Skin epidermis (tissue), 12 donors: ENCODE data around the gene CIBAR2.
A peak's percentile ranks its signal among the peaks of the same experiment; 100 is the strongest.

Source experiments
- H3K27ac ChIP-seq, 21 experiments: fragments of 200-600 bp; sonication (generic) in 11 of 21; one replicate each; pipeline ENCODE4 v1.5.0; 2020; ENCODE audit warnings: mild to moderate bottlenecking in 3 of 21, inconsistent platforms in 2 of 21, moderate library complexity in 2 of 21
- H3K4me3 ChIP-seq, 7 experiments: fragments of 200-600 bp; sonication (generic) in 2 of 7; one replicate each; pipeline ENCODE4 v1.5.0; 2020; ENCODE audit warnings: inconsistent platforms in 2 of 7, mild to moderate bottlenecking in 2 of 7, moderate library complexity in 1 of 7

Gene CIBAR2

DNA sequence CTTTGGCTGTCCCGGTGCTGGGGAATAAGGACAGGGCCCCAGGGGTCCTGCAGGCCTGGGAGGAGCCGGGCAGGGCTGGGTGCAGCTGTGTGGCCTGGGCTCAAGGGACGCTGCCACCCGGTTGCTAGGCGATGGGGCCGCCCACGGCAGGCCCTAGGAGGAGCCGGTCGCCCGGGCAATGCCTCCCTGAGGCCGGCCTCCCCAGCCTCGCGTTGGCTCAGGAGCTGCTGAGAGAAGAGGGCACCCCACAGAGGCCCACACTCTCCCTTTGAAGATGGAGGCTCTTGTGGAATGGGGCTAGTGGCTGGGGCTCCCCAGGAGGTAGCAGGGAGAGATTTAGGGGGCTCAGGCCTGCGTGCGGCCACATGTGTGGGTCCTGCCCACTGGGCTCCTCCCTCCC is at the start of gene CIBAR2:
CIBAR2 (minus strand) TSS at position 109 of the 400 bp plus-strand sequence. CDS start 120 bp downstream, outside the sequence.
- Histone ChIP-seq H3K27ac (no peak within 1 kb of the TSS), H3K4me3 (no peak within 1 kb of the TSS)

DNA sequence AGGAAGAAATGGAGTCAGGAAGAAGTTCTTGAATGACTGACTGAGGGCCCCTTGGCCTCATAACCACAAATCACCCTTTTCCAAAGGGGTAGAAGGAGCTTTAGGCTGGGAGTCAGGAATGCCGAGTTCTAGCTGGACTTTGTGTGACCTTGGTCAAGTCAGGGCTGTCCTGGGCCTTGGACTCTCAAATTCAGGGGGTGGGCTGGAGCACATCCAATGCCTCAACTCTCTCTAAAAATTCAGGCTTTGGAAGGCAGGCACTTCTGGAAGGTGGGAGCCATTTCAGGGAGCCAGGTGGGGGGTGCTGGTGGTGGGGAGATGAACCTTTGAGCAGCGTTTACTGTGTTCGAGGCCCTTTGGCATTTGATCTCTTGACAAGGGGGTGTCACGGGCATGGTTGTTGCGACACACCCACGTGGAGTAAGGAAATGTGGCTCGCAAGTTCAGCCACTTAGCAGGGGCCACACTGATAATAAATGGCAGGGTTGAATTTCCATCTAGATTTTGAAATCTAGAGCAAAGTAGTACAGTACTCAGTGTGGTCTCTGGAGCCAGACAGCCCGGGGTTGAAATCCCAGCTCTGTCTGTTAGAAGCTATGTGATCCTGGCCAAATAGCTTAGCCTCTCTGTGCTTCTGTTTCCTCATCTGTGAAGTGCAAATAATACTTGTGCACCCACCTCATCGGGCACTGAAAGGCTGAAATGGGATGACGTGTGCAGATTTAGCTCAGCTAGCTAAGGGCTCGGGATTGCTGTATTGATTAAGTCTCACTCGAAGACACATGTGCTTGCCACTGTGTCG is 47.1 kb upstream of the CIBAR2 start:
- Histone ChIP-seq H3K4me3 (no peak overlapping the region), H3K27ac (peak overlapping the region in 1 of 21 experiments; percentile 8)

DNA sequence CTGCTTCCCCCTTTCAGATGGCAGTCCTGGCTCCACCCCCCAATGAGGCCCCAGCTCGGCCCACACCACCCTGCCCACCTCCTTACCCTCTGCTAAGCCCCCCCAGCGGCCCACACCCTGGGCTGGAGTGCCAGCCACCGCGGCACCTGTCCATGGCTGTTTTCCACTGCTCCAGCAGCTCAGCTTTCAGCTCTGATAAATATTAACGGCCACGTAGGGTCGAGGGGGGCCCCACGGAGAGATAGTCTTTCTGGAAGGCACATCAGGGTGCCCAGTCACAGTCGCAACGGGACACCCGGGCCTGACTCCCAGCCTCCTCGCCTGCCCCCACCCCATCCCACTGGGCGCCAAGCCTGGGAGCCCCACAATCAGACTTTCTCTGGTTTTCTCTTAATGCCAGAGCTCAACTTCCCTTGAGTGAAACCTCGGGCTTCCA is 46.5 kb upstream of the CIBAR2 start:
- Histone ChIP-seq H3K27ac (peak overlapping the region in 1 of 21 experiments; percentile 8), H3K4me3 (no peak overlapping the region)

DNA sequence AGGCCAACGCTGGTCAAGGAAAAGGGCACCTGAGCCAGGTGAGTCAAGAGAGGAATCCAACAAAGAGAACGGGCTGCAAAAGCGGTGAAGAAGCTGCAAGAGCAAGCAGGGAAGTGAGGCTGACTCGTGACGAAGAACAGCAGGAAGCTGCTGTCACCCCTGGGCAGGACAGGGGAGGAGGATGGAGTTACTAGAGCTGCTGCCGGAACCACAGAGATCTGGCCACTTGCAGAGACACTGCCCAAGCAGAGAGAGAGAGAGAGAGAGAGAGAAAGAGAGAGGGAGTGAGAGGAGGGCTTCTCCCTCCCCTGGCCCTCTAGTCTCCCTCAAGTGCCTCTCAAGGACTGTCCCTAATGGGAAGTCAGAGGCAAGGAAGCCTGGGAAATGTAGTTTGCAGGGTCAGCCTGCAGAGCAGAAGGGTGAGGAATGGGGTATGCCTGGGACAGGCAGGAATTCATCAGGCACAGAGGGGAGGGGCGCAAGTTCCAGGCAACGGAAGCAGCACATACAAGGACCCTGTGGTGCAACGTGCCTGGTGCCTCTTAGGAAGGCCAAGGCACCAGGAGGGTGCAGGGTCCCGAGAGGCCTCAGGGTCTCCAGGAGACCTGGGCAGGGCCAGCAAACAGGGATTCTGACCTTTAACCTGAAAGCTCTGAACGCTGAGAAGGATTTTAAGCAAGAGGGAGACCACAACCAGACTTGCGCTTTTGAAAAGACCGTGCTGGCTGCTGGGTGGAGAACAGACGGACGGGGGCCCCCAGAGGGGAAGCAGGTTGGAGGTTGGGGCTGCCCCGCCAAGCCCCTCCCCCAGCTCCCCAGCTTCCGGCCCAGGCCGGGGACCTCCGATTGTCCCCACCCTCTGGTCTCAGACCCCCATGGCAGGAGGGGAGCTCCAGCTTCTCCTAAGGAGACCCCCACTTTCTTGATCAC is 45.8 kb upstream of the CIBAR2 start:
- Histone ChIP-seq H3K27ac (peak overlapping the region in 12 of 21 experiments; percentile 3 to 53 (median 16)), H3K4me3 (no peak overlapping the region)

DNA sequence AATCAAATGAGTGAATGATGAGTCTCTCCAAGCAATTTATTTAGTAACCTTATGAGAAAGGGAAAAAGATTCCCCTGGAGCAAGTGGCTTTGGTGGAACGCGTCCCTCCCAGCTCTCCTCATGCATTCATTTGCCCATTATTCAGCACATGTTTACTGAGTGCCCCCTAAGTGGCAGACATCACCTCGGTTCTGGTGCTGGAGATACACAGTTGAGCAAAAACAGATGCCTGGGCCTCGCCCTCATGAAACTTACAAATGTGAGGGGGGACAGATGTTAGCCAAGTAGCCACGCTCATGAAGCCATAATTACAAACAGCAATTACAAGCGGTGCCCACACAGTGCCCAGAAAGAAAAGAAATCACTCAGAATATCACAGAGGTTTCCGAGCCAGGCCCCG is 45.1 kb upstream of the CIBAR2 start:
- Histone ChIP-seq H3K27ac (peak overlapping the region in 9 of 21 experiments; percentile 3 to 53 (median 14)), H3K4me3 (no peak overlapping the region)

DNA sequence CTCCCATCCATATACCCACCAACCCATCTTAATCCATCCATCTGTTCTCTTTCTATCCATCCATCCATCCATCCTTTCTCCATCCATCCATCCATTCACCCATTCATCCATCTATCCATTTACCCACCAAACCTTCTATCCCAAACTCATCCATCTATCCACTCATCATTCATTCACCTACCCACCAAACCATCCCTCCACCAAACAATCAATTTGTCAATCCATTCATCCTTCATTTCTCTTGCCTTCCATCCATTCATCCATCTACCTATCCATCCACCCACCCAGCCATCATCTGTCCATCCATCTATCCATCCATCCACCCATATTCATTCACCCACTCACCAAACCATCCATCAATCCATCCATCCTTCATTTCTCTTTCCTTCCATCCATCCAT is 44.6 kb upstream of the CIBAR2 start:
- Histone ChIP-seq H3K4me3 (no peak overlapping the region), H3K27ac (no peak overlapping the region)

DNA sequence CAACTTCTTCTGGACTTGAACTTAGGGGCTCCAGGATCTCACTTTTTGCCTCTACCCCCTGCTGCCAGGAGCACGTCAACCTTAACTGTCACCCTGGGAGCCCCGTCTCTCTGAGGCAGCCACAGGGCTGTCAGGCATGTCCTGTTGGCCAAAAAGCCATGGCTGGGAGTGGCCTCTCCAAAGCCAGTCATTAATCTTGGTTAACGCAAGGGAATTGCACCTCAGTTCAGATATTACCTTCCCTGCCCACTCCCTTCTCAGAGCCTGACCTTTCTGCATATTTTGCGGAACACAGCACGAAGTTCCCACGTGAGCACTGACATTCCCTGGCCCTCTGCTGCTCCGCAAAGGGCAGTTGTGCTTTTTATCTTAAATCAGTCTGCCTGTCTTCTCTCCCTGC is 44.2 kb upstream of the CIBAR2 start:
- H3K27ac ChIP-seq, result no peak overlapping the region

DNA sequence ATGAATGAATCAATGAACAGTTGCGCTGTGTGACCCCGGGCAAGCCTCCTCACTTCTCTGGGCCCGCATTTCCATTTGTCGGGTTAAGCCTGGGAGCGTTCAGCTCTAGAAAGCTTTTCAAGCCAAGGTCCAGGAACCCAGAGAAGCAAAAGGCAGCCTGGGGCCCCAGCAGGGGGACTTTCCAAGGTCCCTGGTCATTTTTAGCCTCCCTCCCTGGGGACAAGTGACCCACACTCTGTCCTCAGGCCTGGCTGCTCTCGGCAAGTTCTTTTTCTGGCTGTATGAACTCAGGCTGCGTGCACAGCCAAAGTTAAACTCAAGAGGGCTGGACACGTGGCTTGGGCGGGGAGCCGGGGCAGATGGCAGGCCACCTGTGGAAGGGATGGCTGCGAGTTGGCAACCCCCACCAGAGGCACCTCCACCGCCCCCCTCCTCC is 41.4 kb upstream of the CIBAR2 start:
- H3K4me3 ChIP-seq, result no peak overlapping the region
- no peak overlapping the region for H3K27ac ChIP-seq

More for the DNA sequence above, 44.2 kb upstream of the CIBAR2 start:
- no peak overlapping the region for H3K4me3 ChIP-seq

DNA sequence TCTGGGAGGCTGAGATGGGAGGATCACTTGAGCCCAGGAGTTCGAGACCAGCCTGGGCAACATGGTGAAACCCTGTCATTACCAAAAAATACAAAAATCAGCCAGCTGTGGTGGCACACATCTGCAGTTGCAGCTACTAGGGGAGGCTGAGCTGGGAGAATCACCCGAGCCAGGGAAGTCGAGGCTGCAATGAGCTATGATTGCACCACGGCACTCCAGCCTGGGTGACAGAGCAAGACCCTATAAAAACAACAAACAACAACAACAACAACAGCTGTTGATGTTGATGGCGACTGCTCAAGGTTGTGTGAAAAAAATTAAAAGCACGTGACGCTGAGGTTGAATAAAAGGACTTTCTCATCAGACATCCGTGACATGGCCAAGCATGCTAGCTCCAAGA is 40.8 kb upstream of the CIBAR2 start:
- no peak overlapping the region for H3K27ac ChIP-seq
- no peak overlapping the region for H3K4me3 ChIP-seq

DNA sequence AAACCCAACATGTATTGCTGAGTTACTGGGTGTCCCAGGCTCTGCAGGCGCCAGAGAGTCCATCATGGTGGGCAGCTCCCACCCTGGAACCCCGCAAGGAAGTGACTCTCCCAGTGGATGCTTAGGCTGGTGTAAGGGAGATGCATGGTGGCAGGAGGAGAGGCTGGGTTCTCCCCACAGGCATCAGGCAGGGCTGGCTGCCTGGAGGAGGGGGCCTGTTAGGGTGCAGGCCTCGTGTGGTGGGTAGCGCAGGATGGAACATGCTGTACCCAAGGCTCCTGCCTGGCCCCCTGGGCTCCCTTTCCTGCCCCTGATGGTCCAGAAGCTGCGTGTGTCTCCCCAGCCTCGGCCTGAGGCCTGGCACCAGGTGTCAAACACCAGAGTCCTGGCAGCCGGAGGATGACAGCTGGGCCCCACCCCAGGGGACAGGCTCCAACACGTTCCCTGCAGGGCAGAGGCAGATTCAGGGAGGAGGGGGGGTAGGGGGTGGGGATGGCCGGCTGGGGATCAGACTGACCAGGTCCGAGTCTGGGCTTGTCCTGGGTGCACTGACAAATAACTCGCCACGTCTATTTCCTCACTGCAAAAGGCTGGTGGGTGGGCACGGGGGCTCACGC is 40.2 kb upstream of the CIBAR2 start:
- H3K27ac ChIP-seq, result peak overlapping the region in 8 of 21 experiments; percentile 24 to 62 (median 44)
- H3K4me3 ChIP-seq, result no peak overlapping the region

DNA sequence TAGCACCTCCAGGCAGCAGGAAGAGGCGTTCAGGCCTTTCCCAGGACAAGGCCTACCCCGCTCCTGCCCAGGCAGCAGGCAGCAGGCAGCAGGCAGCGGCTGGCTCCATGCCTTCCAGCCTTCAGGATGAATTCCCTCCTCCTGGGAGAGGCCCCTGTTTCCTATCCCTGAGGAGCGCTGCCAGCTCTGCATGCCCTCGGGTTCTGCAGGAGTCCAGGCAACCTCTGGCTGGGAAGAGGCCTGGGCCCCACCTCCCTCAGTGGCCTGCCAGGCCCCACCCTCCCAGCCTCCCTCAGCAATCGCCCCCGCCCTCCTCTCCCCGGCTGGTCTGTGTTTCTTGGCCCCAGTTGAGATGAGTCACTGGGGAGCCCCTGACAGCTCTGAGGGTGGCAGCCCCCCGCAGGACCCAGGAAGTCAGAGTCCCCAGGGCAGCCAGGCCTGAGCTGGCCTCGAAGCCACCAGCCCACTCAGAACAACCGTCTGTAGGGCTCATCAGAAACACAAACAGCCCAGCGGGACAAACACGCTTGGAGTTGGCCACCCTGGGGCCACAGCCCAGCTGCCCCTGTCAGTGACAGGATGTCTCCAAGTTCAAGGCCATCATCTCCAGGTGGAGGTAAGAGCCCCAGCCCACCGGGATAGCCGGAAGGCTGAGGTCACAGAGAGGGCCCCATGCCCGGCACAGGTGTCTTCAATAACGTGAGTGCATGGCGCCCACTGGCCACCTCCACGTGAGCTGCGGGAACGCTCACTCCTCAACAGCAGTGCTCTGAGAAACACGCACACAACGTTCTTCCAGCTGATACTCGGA is 39.5 kb upstream of the CIBAR2 start:
- Histone ChIP-seq H3K4me3 (no peak overlapping the region), H3K27ac (peak overlapping the region in 13 of 21 experiments; percentile 7 to 65 (median 29))

DNA sequence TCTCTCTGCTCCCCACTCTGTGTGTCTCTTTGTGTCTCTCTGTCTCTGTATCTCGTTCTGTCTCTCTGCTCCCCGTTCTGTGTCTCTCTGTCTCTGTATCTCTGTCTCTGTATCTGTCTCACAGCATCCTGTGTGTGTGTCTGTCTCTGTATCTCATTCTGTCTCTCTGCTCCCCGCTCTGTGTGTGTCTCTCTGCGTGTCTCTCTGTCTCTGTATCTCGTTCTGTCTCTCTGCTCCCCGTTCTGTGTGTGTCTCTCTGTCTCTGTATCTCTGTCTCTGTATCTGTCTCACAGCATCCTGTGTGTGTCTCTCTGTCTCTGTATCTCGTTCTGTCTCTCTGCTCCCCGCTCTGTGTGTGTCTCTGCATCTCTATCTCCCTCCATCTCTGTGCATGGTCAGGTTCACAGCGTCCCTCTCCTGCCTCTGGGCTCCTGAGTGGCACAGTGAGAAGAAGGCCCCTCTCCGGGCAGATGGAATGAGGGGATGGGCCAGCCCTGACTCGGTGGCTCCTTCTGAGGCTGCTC is 38.9 kb upstream of the CIBAR2 start:
- peak overlapping the region in 7 of 21 experiments; percentile 21 to 65 (median 45) for H3K27ac ChIP-seq
- H3K4me3 ChIP-seq, result no peak overlapping the region

DNA sequence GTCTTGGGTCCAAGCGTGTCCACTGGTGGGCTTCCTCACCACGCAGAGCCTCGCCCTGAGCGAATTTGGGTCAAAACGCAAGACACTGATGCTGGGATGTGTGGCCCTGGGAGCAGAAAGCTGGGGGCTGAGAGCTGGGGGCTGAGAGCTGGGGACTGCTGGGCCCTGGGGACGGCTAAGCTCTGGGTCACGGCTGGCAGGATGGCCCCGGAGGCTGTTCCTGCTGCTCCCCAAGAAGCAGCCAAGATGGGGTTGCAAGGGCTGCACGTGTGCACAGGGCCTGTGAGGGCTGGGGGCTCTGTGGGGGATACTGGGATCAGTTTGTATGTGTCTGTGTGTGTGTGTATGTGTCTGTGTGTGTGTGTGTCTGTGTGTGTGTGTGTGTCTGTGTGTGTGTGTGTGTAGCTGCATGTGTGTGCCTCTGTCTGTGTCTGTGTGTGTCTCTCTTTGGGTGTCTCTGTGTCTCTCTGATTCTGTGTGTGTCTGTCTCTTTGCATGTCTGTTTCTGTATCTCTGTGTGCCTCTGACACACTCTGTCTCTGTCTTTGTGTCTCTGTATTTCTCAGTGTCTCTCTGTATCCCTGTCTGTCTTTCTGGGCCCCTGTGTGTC is 38.2 kb upstream of the CIBAR2 start:
- Histone ChIP-seq H3K27ac (no peak overlapping the region), H3K4me3 (no peak overlapping the region)

DNA sequence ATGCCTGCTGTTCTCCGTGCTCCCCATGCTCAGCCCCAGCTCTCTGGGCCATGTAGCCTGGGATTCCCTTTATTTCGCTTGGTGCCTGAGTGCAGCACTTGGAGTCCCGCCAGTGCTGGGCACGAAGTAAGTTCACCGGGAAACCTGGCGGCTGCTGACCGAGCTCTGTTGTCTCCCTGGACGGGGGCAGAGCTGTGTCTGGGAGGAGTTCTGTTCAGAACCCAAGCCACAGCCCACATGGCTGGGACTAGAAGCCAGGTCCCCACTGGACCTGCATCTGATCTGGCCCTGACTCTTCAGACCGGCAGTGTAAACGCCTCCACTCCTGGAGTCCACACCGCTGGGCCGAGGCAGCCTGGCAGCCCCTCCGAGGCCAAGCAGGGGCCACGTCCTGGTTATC is 37.5 kb upstream of the CIBAR2 start:
- no peak overlapping the region for H3K27ac ChIP-seq
- H3K4me3 ChIP-seq, result no peak overlapping the region

DNA sequence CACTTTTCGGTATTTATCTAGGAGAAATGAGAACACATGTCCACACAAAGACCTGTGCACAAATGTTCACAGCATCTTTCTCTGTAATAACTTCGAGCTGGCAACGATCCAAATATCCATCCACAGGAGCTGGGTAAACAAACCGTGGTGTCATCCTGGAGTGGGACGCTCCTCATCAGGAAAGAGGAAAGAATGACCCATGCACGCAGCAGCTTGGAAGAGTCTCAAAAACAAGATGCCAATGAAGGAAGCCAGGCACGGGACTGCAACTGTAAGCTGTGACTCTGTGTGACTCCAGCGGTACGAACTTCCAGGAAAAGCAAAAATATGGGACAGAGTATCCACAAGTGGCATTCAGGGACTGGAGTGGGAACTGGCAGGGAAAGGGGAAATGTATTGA is 36.7 kb upstream of the CIBAR2 start:
- Histone ChIP-seq H3K4me3 (no peak overlapping the region), H3K27ac (no peak overlapping the region)

DNA sequence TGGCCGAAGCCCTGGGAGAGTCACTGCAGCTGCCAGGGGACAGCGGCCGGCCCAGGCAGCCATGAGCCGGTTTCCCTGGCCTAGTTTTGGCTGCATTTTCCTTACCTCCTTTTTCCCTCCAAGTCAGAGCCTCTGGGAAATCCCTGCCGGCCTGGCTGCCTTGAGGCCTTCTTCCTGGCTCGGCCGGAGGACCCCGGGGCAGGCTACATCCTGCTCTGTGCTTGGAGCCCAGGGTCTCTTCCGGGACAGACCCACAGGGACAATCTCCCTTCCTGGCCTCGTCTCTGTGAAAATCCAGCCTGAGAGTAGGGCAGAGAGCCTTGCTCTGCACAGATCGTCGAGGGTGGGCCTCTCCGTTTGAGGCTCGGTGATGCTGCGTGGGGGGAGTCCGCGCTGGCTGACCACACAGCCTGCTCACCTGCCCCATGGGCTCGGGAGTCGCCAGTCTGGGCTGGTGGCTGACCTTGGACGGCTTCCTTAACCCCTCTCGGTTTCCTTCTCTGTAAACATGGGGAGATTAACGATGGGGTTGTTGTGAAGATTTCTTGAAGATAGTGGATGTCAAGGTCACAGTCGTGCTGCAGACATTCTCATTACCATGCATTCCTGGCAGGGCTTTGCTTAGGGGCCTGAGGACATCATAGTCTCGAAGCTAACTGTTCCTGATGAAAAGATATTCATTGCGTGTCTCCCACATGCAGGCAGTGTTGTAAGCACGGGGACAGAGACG is 34.8 kb upstream of the CIBAR2 start:
- no peak overlapping the region for H3K4me3 ChIP-seq

DNA sequence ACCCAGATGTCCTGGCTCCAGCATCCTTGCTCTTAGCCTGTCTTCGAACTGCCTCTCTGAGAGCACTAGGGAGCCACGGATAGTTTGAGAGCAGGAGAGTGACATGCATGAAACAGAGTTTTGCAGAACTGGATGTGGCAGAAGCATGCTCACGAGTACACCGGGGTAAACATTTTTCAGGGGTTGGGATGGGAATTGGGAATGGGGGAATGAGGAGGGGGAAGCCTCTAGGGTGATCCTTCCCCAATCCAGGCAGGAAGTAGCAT is 34.2 kb upstream of the CIBAR2 start:
- H3K4me3 ChIP-seq, result no peak overlapping the region
- H3K27ac ChIP-seq, result peak overlapping the region in 5 of 21 experiments; percentile 20 to 54 (median 30)

More for the DNA sequence above, 34.8 kb upstream of the CIBAR2 start:
- H3K27ac ChIP-seq, result peak overlapping the region in 5 of 21 experiments; percentile 20 to 54 (median 30)
